Measurements from ENCODE around the gene DIAPH3.

The DIAPH3 gene

GRCh38 chr13:59755632-59756290, 408.0 kb downstream of the DIAPH3 start:
- DNase-seq = no peak

GRCh38 chr13:59754411-59754810, 409.3 kb downstream of the DIAPH3 start:
- no peak for DNase-seq

- no peak for DNase-seq
These were observed 412.9 kb downstream of the DIAPH3 start for GRCh38 chr13:59750860-59751259.

GRCh38 chr13:59748046-59748445, 415.7 kb downstream of the DIAPH3 start:
- no peak for DNase-seq

GRCh38 chr13:59747529-59747928, 416.2 kb downstream of the DIAPH3 start:
- DNase-seq = no peak

- no peak for DNase-seq
These were observed 417.3 kb downstream of the DIAPH3 start for GRCh38 chr13:59746291-59746962.

GRCh38 chr13:59745392-59745788, 418.3 kb downstream of the DIAPH3 start:
- no peak for DNase-seq

- no peak for DNase-seq
These were observed 418.9 kb downstream of the DIAPH3 start for GRCh38 chr13:59744747-59745391.

GRCh38 chr13:59743195-59743594, 420.5 kb downstream of the DIAPH3 start:
- DNase-seq = no peak

GRCh38 chr13:59742467-59742866, 421.3 kb downstream of the DIAPH3 start:
- no peak for DNase-seq

GRCh38 chr13:59738921-59739320, 424.8 kb downstream of the DIAPH3 start:
- DNase-seq = no peak

GRCh38 chr13:59734393-59734792, 429.3 kb downstream of the DIAPH3 start:
- DNase-seq = peak in 1 of 2 experiments; percentile 17

GRCh38 chr13:59733744-59734143, 430.0 kb downstream of the DIAPH3 start:
- DNase-seq = no peak

- DNase-seq = no peak
These were observed 433.7 kb downstream of the DIAPH3 start for GRCh38 chr13:59730026-59730425.

GRCh38 chr13:59728896-59729545, 434.7 kb downstream of the DIAPH3 start:
- DNase-seq = no peak

- no peak for DNase-seq
These were observed 441.5 kb downstream of the DIAPH3 start for GRCh38 chr13:59721926-59722910.

- DNase-seq = no peak
These were observed 448.1 kb downstream of the DIAPH3 start for GRCh38 chr13:59715611-59716010.

GRCh38 chr13:59710996-59711701, 452.6 kb downstream of the DIAPH3 start:
- peak in 1 of 2 experiments; percentile 19 for DNase-seq

- no peak for DNase-seq
These were observed 453.3 kb downstream of the DIAPH3 start for GRCh38 chr13:59710416-59710815.

- DNase-seq = no peak
These were observed 457.4 kb downstream of the DIAPH3 start for GRCh38 chr13:59706101-59706976.

GRCh38 chr13:59702269-59702668, 461.5 kb downstream of the DIAPH3 start:
- DNase-seq = no peak

Measured in NCI-H187 (cell line).